GM19043 (cell line): Measurements from ENCODE around the gene GRAMD1A.

Experiments
- ATAC-seq: cut with Tn5 transposase; IDR thresholded peaks from one replicate; pipeline ENCODE4 v1.9.1; 2021; ENCODE audit warnings: low read depth; ENCODE audit not compliant: unreplicated experiment

The GRAMD1A gene

DNA sequence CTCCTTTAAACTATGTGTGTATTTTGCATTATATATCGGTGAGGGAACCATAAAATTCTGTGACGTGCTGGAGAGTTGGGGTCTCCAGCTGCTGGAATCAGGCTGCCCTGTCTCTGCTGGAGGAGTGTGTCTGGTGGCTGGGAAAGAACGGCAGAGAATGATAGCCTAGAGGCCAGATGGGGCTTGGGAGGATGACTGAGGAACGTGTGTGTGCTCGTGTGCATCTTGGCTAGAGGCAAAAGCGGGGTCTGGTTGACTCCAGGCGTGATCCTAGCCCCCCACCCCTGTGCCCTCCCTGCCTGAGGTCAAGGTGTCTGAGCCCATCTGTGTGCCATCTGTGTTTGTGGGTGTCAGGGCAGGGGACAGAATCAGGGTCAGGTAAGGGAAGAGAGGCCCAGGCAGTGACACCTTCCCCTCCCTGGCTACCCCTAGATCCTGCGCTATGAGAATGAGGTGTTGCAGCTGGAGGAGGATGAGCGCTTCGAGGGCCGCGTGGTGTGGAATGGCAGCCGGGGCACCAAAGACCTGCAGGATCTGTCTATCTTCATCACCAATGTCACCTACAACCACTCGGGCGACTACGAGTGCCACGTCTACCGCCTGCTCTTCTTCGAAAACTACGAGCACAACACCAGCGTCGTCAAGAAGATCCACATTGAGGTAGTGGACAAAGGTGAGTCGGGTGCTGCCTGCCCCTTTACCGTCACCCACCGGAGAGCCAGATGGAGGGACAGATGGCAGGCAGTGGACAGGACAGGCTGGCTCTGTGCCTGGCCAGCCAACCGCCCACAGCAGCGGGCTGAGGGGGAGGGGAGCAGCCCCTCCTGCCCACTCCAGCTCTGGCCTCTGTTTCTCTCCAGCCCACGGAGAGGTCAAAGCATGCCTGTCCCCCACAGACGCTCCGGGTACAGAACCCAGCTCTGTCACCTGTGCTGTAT is 33.2 kb downstream of the GRAMD1A start:
- no peak for ATAC-seq

DNA sequence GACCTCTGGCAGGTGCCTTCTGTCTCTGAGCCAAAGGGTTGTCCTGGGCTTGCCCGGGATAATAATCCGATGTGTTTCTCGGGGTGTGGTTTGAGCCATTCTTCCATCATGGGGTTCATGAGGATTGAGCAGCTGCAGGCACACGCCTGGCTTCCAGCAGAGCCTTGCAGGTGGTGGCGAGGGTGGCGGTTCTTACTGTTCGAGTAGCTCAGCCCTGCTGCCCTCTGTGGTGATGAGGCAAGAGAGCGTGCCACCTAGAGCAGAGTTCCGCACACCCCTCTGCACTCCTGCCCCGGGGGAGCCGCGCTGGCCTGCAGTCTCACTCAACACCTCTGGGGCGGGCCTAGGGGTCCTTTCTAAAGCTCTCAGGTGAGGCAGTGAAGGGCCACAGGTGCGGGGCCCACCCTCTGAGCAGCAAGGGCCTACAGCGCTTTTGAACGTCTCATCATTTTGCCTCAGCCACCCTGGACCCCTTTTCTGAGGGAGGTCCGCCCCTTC is 33.9 kb downstream of the GRAMD1A start:
- no peak for ATAC-seq

DNA sequence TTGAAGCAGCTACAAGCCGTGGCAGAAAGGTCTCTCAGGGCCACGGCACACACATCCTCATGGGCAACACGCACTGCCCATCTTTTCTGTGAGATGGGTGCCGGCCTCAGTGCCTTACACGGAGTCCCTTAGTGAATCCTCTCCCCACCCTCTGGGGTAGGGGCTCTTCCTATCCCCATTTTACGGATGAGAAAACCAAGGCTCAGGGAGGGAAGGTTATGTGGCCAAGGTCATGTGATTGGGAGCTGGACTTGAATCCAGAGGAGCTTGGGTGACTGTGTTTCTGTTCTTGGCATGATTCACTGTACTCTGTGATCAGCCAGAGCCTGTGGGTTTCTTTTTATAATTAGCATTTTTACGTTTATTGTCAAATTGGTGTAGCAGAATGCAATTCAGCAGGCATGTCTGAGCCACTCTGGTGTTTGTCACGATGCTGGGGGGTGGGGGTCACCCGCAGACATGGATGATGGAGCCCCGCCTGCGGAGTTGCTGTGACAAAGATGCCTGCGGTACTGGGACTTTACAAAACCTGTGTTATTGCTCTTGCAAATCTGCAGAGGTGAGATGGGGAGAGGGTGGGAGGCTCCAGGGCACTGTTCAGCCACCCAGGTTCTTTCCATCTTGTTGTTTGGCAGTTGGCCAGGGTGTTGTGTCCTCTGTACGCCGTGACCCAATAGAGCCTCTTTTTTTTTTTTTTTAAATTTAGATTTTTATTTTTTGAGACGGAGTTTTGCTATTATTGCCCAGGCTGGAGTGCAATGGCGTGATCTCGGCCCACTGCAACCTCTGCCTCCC is 34.7 kb downstream of the GRAMD1A start:
- no peak for ATAC-seq

GRCh38 chr19:35037716-35038622 is 37.8 kb downstream of the GRAMD1A start:
- no peak for ATAC-seq

DNA sequence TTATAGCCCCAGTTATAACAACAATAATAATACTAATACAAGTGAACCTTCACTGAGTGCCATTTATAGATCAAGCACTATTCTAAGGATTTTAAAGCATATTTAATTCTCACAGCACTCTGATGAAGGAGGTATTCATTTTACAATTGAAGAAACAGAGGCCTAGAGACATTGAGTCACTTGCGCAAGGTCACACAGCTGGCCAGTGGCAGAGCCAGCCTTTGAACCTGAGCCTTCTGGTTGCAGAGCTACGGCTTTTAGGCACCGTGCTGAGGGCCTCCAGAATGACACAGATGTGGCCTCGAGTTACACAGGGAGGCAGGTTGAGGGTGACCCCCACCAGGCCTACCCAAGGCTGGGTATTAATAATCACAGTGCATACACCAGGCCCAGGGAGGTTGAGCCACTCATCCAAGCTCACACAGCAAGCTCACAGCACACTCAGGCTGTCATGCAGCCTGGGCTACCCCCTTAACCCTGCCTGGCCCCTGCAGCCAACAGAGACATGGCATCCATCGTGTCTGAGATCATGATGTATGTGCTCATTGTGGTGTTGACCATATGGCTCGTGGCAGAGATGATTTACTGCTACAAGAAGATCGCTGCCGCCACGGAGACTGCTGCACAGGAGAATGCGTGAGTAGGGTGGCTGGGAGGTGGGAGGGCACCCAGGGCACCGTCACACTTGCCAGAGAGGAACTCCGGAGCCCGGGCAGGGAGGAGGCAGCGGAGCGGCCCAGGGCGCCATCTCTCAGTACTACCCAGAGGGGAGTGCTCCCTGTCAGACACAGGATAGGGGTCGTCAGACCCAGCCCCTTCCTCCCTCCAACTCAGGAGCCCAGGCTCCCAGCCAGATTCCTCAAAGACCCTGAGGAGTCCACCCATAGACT is 38.7 kb downstream of the GRAMD1A start:
- ATAC-seq, result no peak

GRCh38 chr19:35039881-35040825 is 40.0 kb downstream of the GRAMD1A start:
- ATAC-seq, result no peak

DNA sequence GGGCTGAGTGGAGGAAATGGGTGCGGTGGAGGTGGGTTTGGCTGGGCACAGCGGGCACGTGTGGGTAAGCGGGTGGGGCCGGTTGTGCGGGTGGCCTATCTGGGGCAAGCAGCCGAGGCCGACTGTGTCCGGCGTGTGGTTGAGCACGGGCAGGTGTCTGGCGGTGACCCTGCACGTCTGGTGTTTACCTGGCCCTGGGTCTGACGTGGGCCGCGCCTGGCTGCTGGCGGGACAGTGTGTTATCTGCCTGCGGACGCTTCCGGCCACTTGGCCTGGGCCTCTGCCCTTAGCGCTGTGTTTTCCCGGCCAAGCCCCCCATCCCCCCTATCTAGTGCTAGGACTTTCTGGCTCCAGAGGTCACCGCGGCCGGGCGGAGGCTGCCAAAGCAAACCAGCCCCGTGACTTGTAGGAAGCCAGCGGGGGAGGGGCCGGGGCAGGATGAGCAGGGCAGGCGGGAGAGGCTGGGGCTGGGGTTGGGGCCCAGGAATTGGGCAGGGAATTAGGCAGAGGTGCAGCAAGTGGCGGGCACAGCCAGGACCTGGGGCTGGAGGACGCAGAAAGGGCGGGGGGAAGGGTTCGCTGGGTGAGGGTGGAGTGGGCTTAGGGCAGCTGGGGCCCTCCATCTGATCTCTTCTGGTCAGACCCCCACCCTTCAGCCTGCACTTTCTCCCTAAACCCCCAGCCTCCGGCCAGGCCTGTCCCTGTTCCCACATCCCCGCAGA is 40.9 kb downstream of the GRAMD1A start:
- ATAC-seq, result no peak

GRCh38 chr19:35041548-35042055 is 41.5 kb downstream of the GRAMD1A start, which contains the start of gene HPN:
Gene HPN, plus strand, starts transcription at chr19:35041721. Its CDS starts 786 bp downstream, at chr19:35042507.
- no peak for ATAC-seq

DNA sequence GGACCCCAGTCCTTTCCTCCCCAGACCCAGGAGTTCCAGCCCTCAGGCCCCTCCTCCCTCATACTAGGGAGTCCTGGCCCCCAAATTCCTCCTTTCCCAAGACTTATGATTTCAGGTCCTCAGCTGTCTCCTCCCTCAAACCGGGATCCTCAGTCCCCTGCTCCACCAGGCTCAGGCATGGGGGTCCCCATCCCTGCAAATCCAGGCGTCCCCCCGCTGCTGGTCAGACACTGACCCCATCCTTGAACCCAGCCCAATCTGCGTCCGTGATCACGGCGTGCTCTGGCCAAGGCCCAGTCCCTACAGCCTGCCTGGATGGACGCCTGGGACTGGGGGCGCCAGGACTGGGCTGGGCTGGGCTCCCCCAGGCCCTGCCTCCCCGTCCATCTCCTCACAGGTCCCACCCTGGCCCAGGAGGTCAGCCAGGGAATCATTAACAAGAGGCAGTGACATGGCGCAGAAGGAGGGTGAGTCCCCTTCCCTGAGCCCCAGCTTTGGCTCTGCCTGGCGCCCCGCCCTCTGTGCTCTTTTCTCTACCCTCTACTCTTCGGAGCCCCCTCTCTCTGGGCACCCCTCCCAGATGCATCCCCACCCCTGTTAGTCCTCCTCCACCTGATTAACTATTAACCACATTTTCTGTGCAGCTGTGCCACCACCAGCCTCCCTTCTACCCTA is 42.1 kb downstream of the GRAMD1A start:
- ATAC-seq, result no peak

GRCh38 chr19:35042954-35043604 is 43.0 kb downstream of the GRAMD1A start:
- no peak for ATAC-seq

- ATAC-seq, result no peak
Measured at GRCh38 chr19:35043906-35044305, 43.8 kb downstream of the GRAMD1A start.

- ATAC-seq, result no peak
Measured at GRCh38 chr19:35044317-35045117, 44.4 kb downstream of the GRAMD1A start.

- ATAC-seq, result peak; percentile 75
Measured at GRCh38 chr19:35045667-35046300, 45.7 kb downstream of the GRAMD1A start.

- no peak for ATAC-seq
Measured at GRCh38 chr19:35046461-35046860, 46.3 kb downstream of the GRAMD1A start.

DNA sequence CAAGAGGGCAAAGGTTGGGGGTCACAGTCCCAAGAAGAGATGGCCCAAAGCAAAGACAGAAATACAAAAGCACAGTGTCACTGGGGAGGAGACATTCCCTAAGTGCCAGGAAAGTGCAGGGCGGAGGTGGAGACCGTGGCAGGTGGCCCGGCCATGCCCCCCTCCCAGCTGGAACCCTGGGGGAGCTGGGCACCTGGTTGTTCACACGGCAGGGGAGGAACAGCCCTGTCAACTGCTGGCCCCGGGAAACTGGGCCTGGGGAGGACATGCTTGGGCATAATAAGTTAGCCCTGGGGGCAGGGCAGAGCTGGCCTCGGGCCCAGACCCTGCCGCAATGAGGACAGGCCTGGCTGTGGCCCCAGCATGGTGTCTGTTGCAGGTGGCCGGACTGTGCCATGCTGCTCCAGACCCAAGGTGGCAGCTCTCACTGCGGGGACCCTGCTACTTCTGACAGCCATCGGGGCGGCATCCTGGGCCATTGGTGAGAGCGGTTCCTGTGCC is 48.8 kb downstream of the GRAMD1A start:
- no peak for ATAC-seq
